OCI-LY7 (cell line): ENCODE measurements around the gene CAVIN1. TPM values are rescaled to one million over a fixed set of nuclear protein-coding genes. Genes with fewer than 3 reads are reported as not detected.
"Not testable (repeated sequence)": the region's sequence is repeated elsewhere in the genome, so short reads cannot be mapped to it uniquely, and the experiment has no call there.

ENCODE experiments used
- BruUV-seq: library from RNA; stranded (reverse); fragments of 400-500 nt; replicated peaks from 2 replicates; lab custom pipeline; 2021; lab: Mats Ljungman, UMichigan
- CTCF ChIA-PET: fragments of 300-600 bp; sonication (Branson Sonifier 250); formaldehyde crosslinking; loops from one replicate; lab custom pipeline; 2022; ENCODE audit warnings: antibody characterized with exemption; ENCODE audit not compliant: unreplicated experiment; lab: Charles Lee
- POLR2A ChIA-PET: fragments of 300-600 bp; sonication (Branson Sonifier 250); formaldehyde crosslinking; loops from one replicate; lab custom pipeline; 2022; ENCODE audit warnings: antibody characterized with exemption; lab: Charles Lee
- DNase-seq: peaks from one replicate; pipeline ENCODE4 v3.0.0-alpha.2; 2015; ENCODE audit warnings: low spot score
- H2AFZ ChIP-seq: fragments of 200-600 bp; sonication (generic), shearing (Covaris generic); 2 replicates; pipeline ENCODE4 v1.6.1; 2014; ENCODE audit warnings: mild to moderate bottlenecking, antibody characterized with exemption, low read length, moderate library complexity
- H3K27ac ChIP-seq: fragments of 200-600 bp; sonication (generic); 2 replicates; pipeline ENCODE4 v1.5.1; 2014; ENCODE audit warnings: mixed run types, low read depth, mild to moderate bottlenecking, moderate library complexity, low read length, inconsistent platforms; ENCODE audit not compliant: poor library complexity, severe bottlenecking
- H3K36me3 ChIP-seq: fragments of 200-600 bp; sonication (generic); 2 replicates; pipeline ENCODE4 v1.6.1; 2014; ENCODE audit warnings: mild to moderate bottlenecking, antibody characterized with exemption, low read length, moderate library complexity, mixed read lengths; ENCODE audit not compliant: insufficient read depth
- H3K4me1 ChIP-seq: fragments of 200-600 bp; sonication (generic); 2 replicates; pipeline ENCODE4 v1.5.1; 2014; ENCODE audit warnings: mild to moderate bottlenecking, low read length; ENCODE audit not compliant: insufficient read depth, poor library complexity, severe bottlenecking
- H3K4me2 ChIP-seq: fragments of 200-600 bp; sonication (generic); 2 replicates; pipeline ENCODE4 v1.6.1; 2014; ENCODE audit warnings: mild to moderate bottlenecking, low read length
- H3K4me3 ChIP-seq: fragments of 200-600 bp; sonication (generic); 2 replicates; pipeline ENCODE4 v1.5.1; 2014; ENCODE audit warnings: mild to moderate bottlenecking, low read depth, low read length; ENCODE audit not compliant: poor library complexity, severe bottlenecking
- H3K79me2 ChIP-seq: fragments of 200-600 bp; sonication (generic); 2 replicates; pipeline ENCODE4 v1.6.1; 2016; ENCODE audit warnings: low read depth, mild to moderate bottlenecking, low read length, moderate library complexity, mixed read lengths; ENCODE audit not compliant: insufficient read depth
- H3K9me2 ChIP-seq: fragments of 200-600 bp; sonication (generic); 2 replicates; pipeline ENCODE4 v1.6.1; 2016; ENCODE audit warnings: mild to moderate bottlenecking, low read length, mixed read lengths; ENCODE audit not compliant: insufficient read depth
- H3K9me3 ChIP-seq: fragments of 200-600 bp; sonication (generic); 2 replicates; pipeline ENCODE4 v1.6.1; 2014; ENCODE audit warnings: mild to moderate bottlenecking, mixed run types, low read length, mixed read lengths
- H4K20me1 ChIP-seq: fragments of 200-600 bp; sonication (generic); 2 replicates; pipeline ENCODE4 v1.6.1; 2014; ENCODE audit warnings: mild to moderate bottlenecking, antibody characterized with exemption, low read length, moderate library complexity, mixed read lengths; ENCODE audit not compliant: insufficient read depth
- CTCF ChIP-seq: fragments of 200-600 bp; sonication (generic); conservative IDR thresholded peaks from 2 replicates; pipeline ENCODE4 v1.5.1; 2014; ENCODE audit warnings: mild to moderate bottlenecking, antibody characterized with exemption, low read length, moderate library complexity, mixed read lengths
- EZH2phosphoT487 ChIP-seq: fragments of 200-600 bp; sonication (generic); IDR thresholded peaks from 2 replicates; pipeline ENCODE4 v1.6.1; 2018; ENCODE audit warnings: low read depth, borderline replicate concordance, mild to moderate bottlenecking, mixed run types, antibody characterized with exemption, low read length, moderate library complexity, mixed read lengths
- intact Hi-C: fragments of 100-400 bp; cut with micrococcal nuclease; formaldehyde crosslinking; loops from one replicate; pipeline ENCODE4 v1.10.0; 2022; ENCODE audit not compliant: unreplicated experiment
- total RNA-seq, 2 experiments: library from RNA; depleted of rRNA in 1 of 2; stranded (reverse); fragments of >200 nt in 1 of 2; shearing (Covaris generic) in 1 of 2; gene quantifications; 2 replicates each; pipeline ENCODE4 v1.2.3, GENCODE V29; 2014 to 2022

CAVIN1 gene
- total RNA-seq, 2 experiments from 2014 or later = 0.08 TPM; not detected in 1

GRCh38 chr17:42392692-42393415 lies 30.2 kb downstream of the CAVIN1 start:
- Histone ChIP-seq H2AFZ (peak overlapping the region; percentile 30; the same call in 1 of the 2 replicates), H3K4me2 (no peak overlapping the region), H3K36me3 (no peaks in the 10 kb centered on the region), H3K27ac (no peak overlapping the region), H3K79me2 (no peaks in the 10 kb centered on the region), H3K9me3 (no peaks in the 10 kb centered on the region), H3K4me3 (no peak overlapping the region), H4K20me1 (no peaks in the 10 kb centered on the region), H3K4me1 (peaks cover 27% of the 10 kb centered on the region), H3K9me2 (no peaks in the 10 kb centered on the region)
- intact Hi-C loops = no loop called here
- BruUV-seq = no TSS peak
- TF ChIP-seq CTCF (no peak), EZH2phosphoT487 (no peak)
- ChIA-PET CTCF (no interaction called here), POLR2A (interaction anchor here (1.5 kb wide), 1 partner anchor 39 kb away, joined by 3 read pairs; no protein-coding TSS in a partner anchor)
- no peak for DNase-seq

GRCh38 chr17:42391439-42391838 lies 31.6 kb downstream of the CAVIN1 start:
- H3K79me2 ChIP-seq, H3K9me2 ChIP-seq, H3K9me3 ChIP-seq, H3K4me2 ChIP-seq, intact Hi-C loops, CTCF ChIA-PET, H3K4me3 ChIP-seq, H4K20me1 ChIP-seq, H3K27ac ChIP-seq, H3K36me3 ChIP-seq, H2AFZ ChIP-seq, DNase-seq, BruUV-seq: not testable (repeated sequence)
- POLR2A ChIA-PET = interaction anchor here (1.5 kb wide), 1 partner anchor 40 kb away, joined by 3 read pairs; no protein-coding TSS in a partner anchor
- H3K4me1 ChIP-seq = peaks cover 38% of the 10 kb centered on the region

- Histone ChIP-seq H3K36me3 (no peaks in the 10 kb centered on the region), H3K9me3 (no peaks in the 10 kb centered on the region), H3K4me2 (0 out of 2 replicates have a peak overlapping the region, but pooled peaks have one; percentile 93), H3K9me2 (no peaks in the 10 kb centered on the region), H3K27ac (no peak overlapping the region), H4K20me1 (no peaks in the 10 kb centered on the region), H3K79me2 (no peaks in the 10 kb centered on the region; the same call in 1 of the 2 replicates), H2AFZ (peak overlapping the region; percentile 98; the same call in 1 of the 2 replicates), H3K4me3 (no peak overlapping the region), H3K4me1 (peaks cover 38% of the 10 kb centered on the region)
- no TSS peak for BruUV-seq
- POLR2A ChIA-PET = no interaction called here
- intact Hi-C loops = loop anchor here (10.0 kb wide), 1 partner anchor 275 kb away; the partner anchor contains the start of gene DHX58
- CTCF ChIA-PET = no interaction called here
- no peak for DNase-seq
- TF ChIP-seq CTCF (no peak), EZH2phosphoT487 (no peak)
Observed at GRCh38 chr17:42389899-42390298, 33.2 kb downstream of the CAVIN1 start.
